HEK293 (cell line): ENCODE results near the gene DNHD1.

Experiments used
- SCRT1 ChIP-seq: fragments of 450-650 bp; formaldehyde crosslinking; IDR thresholded peaks from 2 replicates; pipeline ENCODE4 v1.5.1; 2016; ENCODE audit warnings: missing biosample characterization, missing genetic modification characterization, borderline replicate concordance
- SETDB1 ChIP-seq: IDR thresholded peaks from one replicate; pipeline ENCODE4 v1.6.1; 2017; ENCODE audit warnings: mild to moderate bottlenecking, low read length, moderate library complexity, mixed read lengths; ENCODE audit not compliant: insufficient read length
- TRIM28 ChIP-seq: IDR thresholded peaks from 2 replicates; pipeline ENCODE4 v1.6.1; 2011; ENCODE audit warnings: low read length, control low read depth, borderline replicate concordance
- ZIC2 ChIP-seq: fragments of 450-650 bp; formaldehyde crosslinking; IDR thresholded peaks from 2 replicates; pipeline ENCODE4 v1.5.1; 2016; ENCODE audit warnings: missing biosample characterization, missing genetic modification characterization
- ZNF138 ChIP-seq: fragments of 450-650 bp; formaldehyde crosslinking; IDR thresholded peaks from 2 replicates; pipeline ENCODE4 v1.5.1; 2016; ENCODE audit warnings: missing biosample characterization, missing genetic modification characterization, borderline replicate concordance
- ZNF394 ChIP-seq: fragments of 450-650 bp; formaldehyde crosslinking; IDR thresholded peaks from 2 replicates; pipeline ENCODE4 v1.5.1; 2016; ENCODE audit warnings: missing biosample characterization, missing genetic modification characterization, mild to moderate bottlenecking, moderate library complexity, borderline replicate concordance
- TF ChIP-seq, protein P1 (sequence below): fragments of 450-650 bp; formaldehyde crosslinking; IDR thresholded peaks from 2 replicates; pipeline ENCODE4 v1.5.1; 2016; ENCODE audit warnings: missing biosample characterization, missing genetic modification characterization

DNA sequence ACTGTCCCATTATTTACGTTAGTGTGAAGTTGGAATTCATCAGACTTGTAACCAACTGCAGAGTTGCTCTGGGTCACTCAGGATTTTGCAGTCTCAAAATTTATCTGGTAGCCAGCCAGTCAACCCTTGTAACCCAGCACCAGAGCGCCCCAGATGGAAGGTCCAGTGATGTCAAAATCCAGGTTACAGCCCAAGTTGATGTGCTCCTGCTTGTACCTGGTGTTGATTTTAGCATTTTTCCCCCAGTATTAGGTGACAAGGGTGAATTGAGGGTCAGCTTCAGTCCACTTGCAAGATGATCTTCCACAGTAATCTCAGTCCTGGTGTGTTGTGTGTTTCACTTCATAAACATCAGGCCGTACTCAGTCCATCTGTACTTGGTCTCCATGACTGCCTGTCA is 8.3 kb upstream of the DNHD1 start:
- TF ChIP-seq SCRT1 (no peak), ZNF138 (tag by site-specific recombination) (no peak), ZNF394 (tag by site-specific recombination) (no peak), ZIC2 (tag by site-specific recombination) (no peak), TRIM28 (no peak), SETDB1 (no peak)
- TF ChIP-seq, protein P1, sequence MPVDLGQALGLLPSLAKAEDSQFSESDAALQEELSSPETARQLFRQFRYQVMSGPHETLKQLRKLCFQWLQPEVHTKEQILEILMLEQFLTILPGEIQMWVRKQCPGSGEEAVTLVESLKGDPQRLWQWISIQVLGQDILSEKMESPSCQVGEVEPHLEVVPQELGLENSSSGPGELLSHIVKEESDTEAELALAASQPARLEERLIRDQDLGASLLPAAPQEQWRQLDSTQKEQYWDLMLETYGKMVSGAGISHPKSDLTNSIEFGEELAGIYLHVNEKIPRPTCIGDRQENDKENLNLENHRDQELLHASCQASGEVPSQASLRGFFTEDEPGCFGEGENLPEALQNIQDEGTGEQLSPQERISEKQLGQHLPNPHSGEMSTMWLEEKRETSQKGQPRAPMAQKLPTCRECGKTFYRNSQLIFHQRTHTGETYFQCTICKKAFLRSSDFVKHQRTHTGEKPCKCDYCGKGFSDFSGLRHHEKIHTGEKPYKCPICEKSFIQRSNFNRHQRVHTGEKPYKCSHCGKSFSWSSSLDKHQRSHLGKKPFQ (tag by site-specific recombination) = no peak
